Measurements from ENCODE around the gene SMYD3.
A peak's percentile ranks its signal among the peaks of the same experiment; 100 is the strongest.

Gene SMYD3

GRCh38 chr1:246265481-246265880, 241.6 kb downstream of the SMYD3 start:
- DNase-seq, result no peak

GRCh38 chr1:246262281-246262680, 244.8 kb downstream of the SMYD3 start:
- DNase-seq, result no peak

GRCh38 chr1:246261639-246262038, 245.4 kb downstream of the SMYD3 start:
- no peak for DNase-seq

- DNase-seq, result no peak
Observed at GRCh38 chr1:246258250-246258649, 248.8 kb downstream of the SMYD3 start.

GRCh38 chr1:246255773-246256172, 251.3 kb downstream of the SMYD3 start:
- DNase-seq, result no peak

- no peak for DNase-seq
Observed at GRCh38 chr1:246254854-246255253, 252.2 kb downstream of the SMYD3 start.

- no peak for DNase-seq
Observed at GRCh38 chr1:246246430-246246829, 260.6 kb downstream of the SMYD3 start.

GRCh38 chr1:246245541-246245940, 261.5 kb downstream of the SMYD3 start:
- no peak for DNase-seq

- no peak for DNase-seq
Observed at GRCh38 chr1:246232126-246232525, 275.0 kb downstream of the SMYD3 start.

- no peak for DNase-seq
Observed at GRCh38 chr1:246226041-246226440, 281.0 kb downstream of the SMYD3 start.

GRCh38 chr1:246221485-246222255, 285.4 kb downstream of the SMYD3 start:
- DNase-seq, result no peak

- DNase-seq, result no peak
Observed at GRCh38 chr1:246220495-246221065, 286.5 kb downstream of the SMYD3 start.

GRCh38 chr1:246219508-246220030, 287.5 kb downstream of the SMYD3 start:
- DNase-seq, result peak; percentile 9

GRCh38 chr1:246218686-246219085, 288.4 kb downstream of the SMYD3 start:
- no peak for DNase-seq

GRCh38 chr1:246216906-246217305, 290.2 kb downstream of the SMYD3 start:
- no peak for DNase-seq

GRCh38 chr1:246215510-246215903, 291.6 kb downstream of the SMYD3 start:
- DNase-seq, result no peak

GRCh38 chr1:246214708-246215509, 292.2 kb downstream of the SMYD3 start:
- peak; percentile 88 for DNase-seq

GRCh38 chr1:246213947-246214346, 293.1 kb downstream of the SMYD3 start:
- DNase-seq, result no peak

GRCh38 chr1:246213502-246213901, 293.6 kb downstream of the SMYD3 start:
- no peak for DNase-seq

GRCh38 chr1:246213036-246213435, 294.0 kb downstream of the SMYD3 start:
- no peak for DNase-seq

GRCh38 chr1:246212013-246212412, 295.1 kb downstream of the SMYD3 start:
- DNase-seq, result no peak

GRCh38 chr1:246210756-246211155, 296.3 kb downstream of the SMYD3 start:
- no peak for DNase-seq

GRCh38 chr1:246208105-246208504, 299.0 kb downstream of the SMYD3 start:
- DNase-seq, result no peak

GRCh38 chr1:246203180-246203579, 303.9 kb downstream of the SMYD3 start:
- DNase-seq, result no peak

Data from fibroblast of skin of right quadriceps (primary cell).